ENCODE measurements around the gene PTK6.

PTK6 gene

DNA sequence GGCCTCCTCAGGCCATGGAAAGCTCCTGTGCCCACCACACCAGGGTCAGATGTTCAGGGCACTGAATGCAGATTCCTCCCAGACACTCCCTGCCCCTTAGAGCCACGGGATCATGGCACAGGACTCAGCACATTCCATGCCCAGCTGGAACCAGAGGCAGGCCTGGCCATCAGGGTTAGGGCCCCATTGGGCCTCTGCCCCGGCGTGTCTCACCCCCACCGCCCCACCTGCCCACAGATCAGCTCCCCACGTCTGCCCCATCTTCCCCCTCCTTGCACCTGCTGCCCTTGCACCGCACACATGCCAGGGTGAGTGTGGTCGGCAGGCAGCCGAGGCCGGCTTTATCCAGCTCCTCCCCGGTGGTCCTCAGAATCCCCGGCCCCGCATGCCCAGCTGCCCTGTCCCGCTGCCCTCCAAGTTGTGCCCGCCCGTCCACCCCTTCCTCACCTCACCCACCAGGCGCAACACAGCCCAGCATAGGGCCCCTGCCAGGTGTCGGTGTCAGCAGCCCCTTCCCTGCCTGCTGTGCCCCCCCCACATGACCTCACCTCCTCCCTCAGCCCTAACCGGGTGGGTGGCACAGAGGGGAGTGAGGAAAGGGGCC is 12.6 kb upstream of the PTK6 start:
- Histone ChIP-seq H3K4me2 (ENCODE audit: low read length) (no peak overlapping the region), H3K36me3 (ENCODE audit: control insufficient read depth, low read length) (no peaks in the 10 kb centered on the region), H3K4me1 (ENCODE audit: control insufficient read depth, low read length) (peaks cover 40% of the 10 kb centered on the region), H3K79me2 (ENCODE audit: control insufficient read depth, low read length) (no peaks in the 10 kb centered on the region), H3K27ac (ENCODE audit: low read depth, low read length) (no peak overlapping the region), H3K9me2 (replicated peaks; ENCODE audit: control insufficient read depth, low read length) (no peaks in the 10 kb centered on the region), H3F3A (ENCODE audit: control insufficient read depth, insufficient read depth) (peaks cover 7% of the 10 kb centered on the region), H4K20me1 (ENCODE audit: control insufficient read depth, insufficient read depth, low read depth, low read length) (peaks cover 4% of the 10 kb centered on the region; the same call in 1 of the 2 replicates), H3K4me3 (ENCODE audit: low read length) (no peak overlapping the region), H3K9me3 (ENCODE audit: control insufficient read depth, insufficient read depth, low read length) (no peaks in the 10 kb centered on the region), H3K27me3 (ENCODE audit: control insufficient read depth, low read length) (peaks cover 54% of the 10 kb centered on the region)
- TF ChIP-seq, protein P1, sequence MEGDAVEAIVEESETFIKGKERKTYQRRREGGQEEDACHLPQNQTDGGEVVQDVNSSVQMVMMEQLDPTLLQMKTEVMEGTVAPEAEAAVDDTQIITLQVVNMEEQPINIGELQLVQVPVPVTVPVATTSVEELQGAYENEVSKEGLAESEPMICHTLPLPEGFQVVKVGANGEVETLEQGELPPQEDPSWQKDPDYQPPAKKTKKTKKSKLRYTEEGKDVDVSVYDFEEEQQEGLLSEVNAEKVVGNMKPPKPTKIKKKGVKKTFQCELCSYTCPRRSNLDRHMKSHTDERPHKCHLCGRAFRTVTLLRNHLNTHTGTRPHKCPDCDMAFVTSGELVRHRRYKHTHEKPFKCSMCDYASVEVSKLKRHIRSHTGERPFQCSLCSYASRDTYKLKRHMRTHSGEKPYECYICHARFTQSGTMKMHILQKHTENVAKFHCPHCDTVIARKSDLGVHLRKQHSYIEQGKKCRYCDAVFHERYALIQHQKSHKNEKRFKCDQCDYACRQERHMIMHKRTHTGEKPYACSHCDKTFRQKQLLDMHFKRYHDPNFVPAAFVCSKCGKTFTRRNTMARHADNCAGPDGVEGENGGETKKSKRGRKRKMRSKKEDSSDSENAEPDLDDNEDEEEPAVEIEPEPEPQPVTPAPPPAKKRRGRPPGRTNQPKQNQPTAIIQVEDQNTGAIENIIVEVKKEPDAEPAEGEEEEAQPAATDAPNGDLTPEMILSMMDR (IDR thresholded peaks at IDR 0.05; ENCODE audit: low read depth, low read length, poor library complexity, severe bottlenecking) = no peak
- no peak for TF ChIP-seq EZH2phosphoT487 (IDR thresholded peaks at IDR 0.05; ENCODE audit: borderline replicate concordance, low read length)

DNA sequence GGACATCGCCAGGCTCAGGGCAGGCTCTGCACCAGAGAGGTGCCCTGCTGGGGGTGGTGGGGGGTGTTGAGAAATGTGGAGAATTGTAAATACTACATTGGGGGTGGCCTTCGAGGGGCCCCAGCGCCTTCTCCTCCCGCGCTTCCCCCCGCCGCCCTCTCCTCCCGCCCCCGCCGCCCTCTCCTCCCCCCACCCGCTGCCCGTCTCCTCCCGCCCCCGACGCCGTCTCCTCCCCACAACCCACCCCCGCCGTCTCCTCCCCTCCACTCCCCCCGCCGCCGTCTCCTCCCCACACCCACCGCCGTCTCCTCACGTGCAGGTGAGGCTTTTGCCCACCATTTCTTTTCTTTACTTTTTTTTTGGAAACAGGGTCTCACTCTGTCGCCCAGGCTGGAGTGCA is 11.8 kb upstream of the PTK6 start:
- H3K4me1 ChIP-seq (ENCODE audit: control insufficient read depth, low read length) = peaks cover 33% of the 10 kb centered on the region
- H3K79me2 ChIP-seq (ENCODE audit: control insufficient read depth, low read length) = no peaks in the 10 kb centered on the region
- no peak overlapping the region for H3K4me3 ChIP-seq (ENCODE audit: low read length)
- TF ChIP-seq, protein P1 (IDR thresholded peaks at IDR 0.05; ENCODE audit: low read depth, low read length, poor library complexity, severe bottlenecking) = no peak
- no peak for TF ChIP-seq EZH2phosphoT487 (IDR thresholded peaks at IDR 0.05; ENCODE audit: borderline replicate concordance, low read length)
- H4K20me1 ChIP-seq (ENCODE audit: control insufficient read depth, insufficient read depth, low read depth, low read length) = peaks cover 4% of the 10 kb centered on the region; the same call in 1 of the 2 replicates
- no peaks in the 10 kb centered on the region for H3K9me2 ChIP-seq (replicated peaks; ENCODE audit: control insufficient read depth, low read length)
- no peak overlapping the region for H3K4me2 ChIP-seq (ENCODE audit: low read length)
- peaks cover 7% of the 10 kb centered on the region for H3F3A ChIP-seq (ENCODE audit: control insufficient read depth, insufficient read depth)
- peaks cover 57% of the 10 kb centered on the region for H3K27me3 ChIP-seq (ENCODE audit: control insufficient read depth, low read length)
- H3K27ac ChIP-seq (ENCODE audit: low read depth, low read length) = no peak overlapping the region
- H3K36me3 ChIP-seq (ENCODE audit: control insufficient read depth, low read length) = no peaks in the 10 kb centered on the region
- no peaks in the 10 kb centered on the region for H3K9me3 ChIP-seq (ENCODE audit: control insufficient read depth, insufficient read depth, low read length)

DNA sequence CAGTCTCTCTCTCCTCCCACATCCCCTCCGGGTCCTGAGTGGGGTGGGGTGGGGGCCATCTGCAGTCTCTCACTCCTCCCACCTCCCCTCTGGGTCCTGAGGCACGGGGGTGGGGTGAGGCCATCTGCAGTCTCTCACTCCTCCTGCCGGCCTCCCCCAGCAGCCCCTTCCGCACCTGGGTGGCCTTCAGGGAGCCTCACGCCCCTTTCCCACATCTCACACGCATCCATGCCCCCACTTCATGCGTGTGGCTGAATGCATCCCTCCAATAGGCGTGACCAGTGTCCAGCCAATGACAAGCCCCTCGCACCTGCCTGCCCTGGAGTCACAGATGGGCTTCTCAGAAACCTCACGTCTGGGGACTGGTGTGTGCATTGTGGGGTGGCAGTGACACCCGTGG is 11.4 kb upstream of the PTK6 start:
- TF ChIP-seq, protein P1 (IDR thresholded peaks at IDR 0.05; ENCODE audit: low read depth, low read length, poor library complexity, severe bottlenecking) = no peak
- no peak for TF ChIP-seq EZH2phosphoT487 (IDR thresholded peaks at IDR 0.05; ENCODE audit: borderline replicate concordance, low read length)
- Histone ChIP-seq H3K9me2 (replicated peaks; ENCODE audit: control insufficient read depth, low read length) (no peaks in the 10 kb centered on the region), H3K4me2 (ENCODE audit: low read length) (no peak overlapping the region), H3K36me3 (ENCODE audit: control insufficient read depth, low read length) (no peaks in the 10 kb centered on the region), H3K9me3 (ENCODE audit: control insufficient read depth, insufficient read depth, low read length) (no peaks in the 10 kb centered on the region), H3F3A (ENCODE audit: control insufficient read depth, insufficient read depth) (peaks cover 7% of the 10 kb centered on the region), H3K4me1 (ENCODE audit: control insufficient read depth, low read length) (peaks cover 28% of the 10 kb centered on the region), H3K27ac (ENCODE audit: low read depth, low read length) (no peak overlapping the region), H3K27me3 (ENCODE audit: control insufficient read depth, low read length) (peaks cover 61% of the 10 kb centered on the region), H3K79me2 (ENCODE audit: control insufficient read depth, low read length) (no peaks in the 10 kb centered on the region), H4K20me1 (ENCODE audit: control insufficient read depth, insufficient read depth, low read depth, low read length) (peaks cover 4% of the 10 kb centered on the region; the same call in 1 of the 2 replicates), H3K4me3 (ENCODE audit: low read length) (no peak overlapping the region)
